Measurements from ENCODE around the gene PNLDC1.
"Not testable (repeated sequence)": the region's sequence is repeated elsewhere in the genome, so short reads cannot be mapped to it uniquely, and the experiment has no call there.

Gene PNLDC1

DNA sequence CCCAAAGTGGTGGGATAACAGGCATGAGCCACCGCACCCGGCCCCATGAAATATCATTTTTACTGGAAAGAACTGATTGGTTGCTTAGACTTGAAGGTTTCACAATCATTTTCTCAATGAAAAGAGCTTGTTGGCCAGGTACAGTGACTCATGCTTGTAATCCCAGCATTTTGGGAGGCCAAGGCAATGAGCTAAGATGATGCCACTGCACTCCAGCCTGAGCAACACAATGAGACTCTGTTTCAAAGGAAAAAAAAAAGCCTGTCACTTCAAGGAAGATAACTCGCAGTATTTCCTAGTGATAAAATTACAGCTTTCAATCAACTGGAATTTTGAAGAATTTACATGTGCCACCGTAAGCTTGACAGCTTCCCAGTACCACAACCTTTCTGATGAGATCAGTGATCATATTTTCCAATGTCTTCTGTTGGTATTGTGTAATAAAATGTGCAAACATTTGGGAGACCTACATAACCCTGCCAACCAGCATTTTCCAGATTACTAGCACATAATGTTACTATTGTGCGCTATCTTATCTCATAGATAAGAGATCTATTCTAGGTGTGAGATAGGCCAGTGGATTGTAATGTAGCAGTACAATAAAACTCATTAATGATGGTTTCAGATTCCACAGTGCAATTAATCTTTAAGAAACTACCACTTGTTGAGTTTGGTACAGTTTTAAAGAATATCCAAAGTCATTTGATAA is 7.2 kb downstream of the PNLDC1 start:
- no peaks in the 10 kb centered on the region for H3K4me1 ChIP-seq (ENCODE audit: control insufficient read depth in 1 of 2, insufficient read depth in 2 of 2, low read length in 2 of 2)
- H3K27ac ChIP-seq (ENCODE audit: low read length) = no peak overlapping the region
- H3K36me3 ChIP-seq (ENCODE audit: control insufficient read depth in 1 of 2, insufficient read depth in 2 of 2, low read length in 2 of 2) = no peaks in the 10 kb centered on the region
- H3K4me3 ChIP-seq (ENCODE audit: low read depth in 1 of 2, low read length in 2 of 2) = no peak overlapping the region
- no peaks in the 10 kb centered on the region for H3K9me3 ChIP-seq (ENCODE audit: control insufficient read depth in 1 of 2, low read length in 2 of 2)
- no peaks in the 10 kb centered on the region for H3K27me3 ChIP-seq (ENCODE audit: low read depth, low read length)

DNA sequence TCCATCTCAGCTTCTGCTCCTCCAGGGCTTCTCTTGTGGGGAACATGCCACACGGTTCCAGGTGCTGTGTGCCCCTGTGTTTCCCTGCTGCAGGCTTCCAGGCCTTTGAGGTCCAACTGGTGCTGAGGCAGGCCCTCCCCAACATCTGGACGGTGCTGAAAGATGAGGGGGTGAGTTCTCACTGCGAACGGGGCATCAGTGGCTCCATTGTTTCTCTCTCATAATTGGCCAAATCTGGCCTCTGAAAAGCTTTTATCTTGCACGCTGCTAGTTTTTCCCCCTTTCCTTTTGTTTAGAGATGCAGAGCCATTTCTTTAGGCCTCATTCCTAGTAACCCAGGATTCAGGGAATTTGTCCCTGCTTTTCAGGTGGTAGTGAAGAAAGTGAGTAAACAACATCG is 8.6 kb downstream of the PNLDC1 start:
- Histone ChIP-seq H3K4me1 (ENCODE audit: control insufficient read depth in 1 of 2, insufficient read depth in 2 of 2, low read length in 2 of 2) (no peaks in the 10 kb centered on the region), H3K36me3 (ENCODE audit: control insufficient read depth in 1 of 2, insufficient read depth in 2 of 2, low read length in 2 of 2) (no peaks in the 10 kb centered on the region), H3K9me3 (ENCODE audit: control insufficient read depth in 1 of 2, low read length in 2 of 2) (no peaks in the 10 kb centered on the region), H3K27ac (ENCODE audit: low read length) (no peak overlapping the region), H3K27me3 (ENCODE audit: low read depth, low read length) (no peaks in the 10 kb centered on the region), H3K4me3 (ENCODE audit: low read depth in 1 of 2, low read length in 2 of 2) (no peak overlapping the region)

DNA sequence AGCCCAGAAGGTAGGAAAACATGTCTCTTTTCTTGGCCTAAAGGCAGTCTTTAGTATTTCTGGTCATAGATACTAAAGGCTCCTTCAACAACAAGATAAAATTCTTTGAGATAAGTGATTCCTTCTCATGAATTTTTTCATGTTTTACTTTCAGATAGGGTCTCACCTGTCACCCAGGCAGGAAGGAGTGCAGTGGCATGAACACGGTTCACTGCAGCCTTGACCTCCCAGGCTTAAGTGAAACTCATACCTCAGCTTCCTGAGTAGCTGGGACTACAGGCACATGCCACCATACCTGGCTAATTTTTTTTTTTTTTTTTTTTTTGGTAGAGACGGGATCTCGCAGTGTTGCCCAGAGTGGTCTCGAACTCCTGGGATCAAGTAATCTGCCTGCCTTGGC is 9.1 kb downstream of the PNLDC1 start:
- no peak overlapping the region for H3K27ac ChIP-seq (ENCODE audit: low read length)
- no peaks in the 10 kb centered on the region for H3K4me1 ChIP-seq (ENCODE audit: control insufficient read depth in 1 of 2, insufficient read depth in 2 of 2, low read length in 2 of 2)

DNA sequence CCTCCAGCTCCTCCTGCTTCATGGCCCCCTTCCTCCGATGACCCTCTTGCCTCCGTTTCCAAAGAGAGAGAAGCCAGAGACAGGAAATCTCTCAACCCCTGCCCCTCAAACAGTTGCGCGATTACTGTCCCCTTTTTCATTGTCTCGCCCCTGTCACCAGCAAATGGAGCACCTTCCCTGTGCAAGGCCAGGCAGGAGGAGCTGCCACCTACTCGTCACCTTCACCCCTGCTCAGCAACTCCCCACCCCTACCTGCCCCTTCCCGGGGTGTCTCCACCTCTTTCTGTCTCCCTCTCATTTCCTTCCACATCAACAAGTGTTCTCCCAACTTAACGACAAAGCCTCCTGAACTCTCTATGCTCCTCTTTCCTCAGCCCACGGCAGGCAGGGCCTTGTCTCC is 13.7 kb downstream of the PNLDC1 start:
- H3K4me3 ChIP-seq (ENCODE audit: low read depth in 1 of 2, low read length in 2 of 2) = no peak overlapping the region
- no peak overlapping the region for H3K27ac ChIP-seq (ENCODE audit: low read length)
- H3K9me3 ChIP-seq (ENCODE audit: control insufficient read depth in 1 of 2, low read length in 2 of 2) = no peaks in the 10 kb centered on the region
- no peaks in the 10 kb centered on the region for H3K27me3 ChIP-seq (ENCODE audit: low read depth, low read length)
- H3K36me3 ChIP-seq (ENCODE audit: control insufficient read depth in 1 of 2, insufficient read depth in 2 of 2, low read length in 2 of 2) = peaks cover 0 to 3% of the 10 kb centered on the region in 2 donors
- no peaks in the 10 kb centered on the region for H3K4me1 ChIP-seq (ENCODE audit: control insufficient read depth in 1 of 2, insufficient read depth in 2 of 2, low read length in 2 of 2)

More for the DNA sequence above, 9.1 kb downstream of the PNLDC1 start:
- Histone ChIP-seq H3K36me3 (ENCODE audit: control insufficient read depth in 1 of 2, insufficient read depth in 2 of 2, low read length in 2 of 2) (no peaks in the 10 kb centered on the region), H3K4me3 (ENCODE audit: low read depth in 1 of 2, low read length in 2 of 2) (no peak overlapping the region), H3K9me3 (ENCODE audit: control insufficient read depth in 1 of 2, low read length in 2 of 2) (no peaks in the 10 kb centered on the region), H3K27me3 (ENCODE audit: low read depth, low read length) (no peaks in the 10 kb centered on the region)

DNA sequence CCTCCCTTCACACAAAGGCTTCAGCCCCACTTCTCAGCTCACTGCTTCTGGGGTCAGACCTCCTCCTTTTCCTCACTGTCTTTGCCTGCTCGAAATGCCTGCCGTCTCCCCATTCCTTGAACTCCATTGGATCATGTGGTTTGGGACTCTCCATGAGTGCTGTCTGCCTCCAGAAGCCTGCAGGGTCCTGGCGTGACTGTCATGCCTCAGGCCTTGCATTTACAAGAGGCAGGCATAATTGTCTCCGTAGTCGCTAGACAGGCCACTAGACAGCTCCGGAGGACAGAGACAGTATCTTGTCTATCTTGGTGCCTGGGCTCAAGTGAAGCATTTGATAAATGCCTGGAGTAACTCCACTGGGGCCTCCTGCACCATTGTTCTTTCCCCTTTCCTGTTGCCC is 15.3 kb downstream of the PNLDC1 start:
- no peaks in the 10 kb centered on the region for H3K9me3 ChIP-seq (ENCODE audit: control insufficient read depth in 1 of 2, low read length in 2 of 2)
- H3K4me1 ChIP-seq (ENCODE audit: control insufficient read depth in 1 of 2, insufficient read depth in 2 of 2, low read length in 2 of 2) = no peaks in the 10 kb centered on the region
- H3K27ac ChIP-seq (ENCODE audit: low read length) = no peak overlapping the region
- H3K4me3 ChIP-seq (ENCODE audit: low read depth in 1 of 2, low read length in 2 of 2) = no peak overlapping the region
- H3K27me3 ChIP-seq (ENCODE audit: low read depth, low read length) = no peaks in the 10 kb centered on the region
- peaks cover 0 to 3% of the 10 kb centered on the region in 2 donors for H3K36me3 ChIP-seq (ENCODE audit: control insufficient read depth in 1 of 2, insufficient read depth in 2 of 2, low read length in 2 of 2)

DNA sequence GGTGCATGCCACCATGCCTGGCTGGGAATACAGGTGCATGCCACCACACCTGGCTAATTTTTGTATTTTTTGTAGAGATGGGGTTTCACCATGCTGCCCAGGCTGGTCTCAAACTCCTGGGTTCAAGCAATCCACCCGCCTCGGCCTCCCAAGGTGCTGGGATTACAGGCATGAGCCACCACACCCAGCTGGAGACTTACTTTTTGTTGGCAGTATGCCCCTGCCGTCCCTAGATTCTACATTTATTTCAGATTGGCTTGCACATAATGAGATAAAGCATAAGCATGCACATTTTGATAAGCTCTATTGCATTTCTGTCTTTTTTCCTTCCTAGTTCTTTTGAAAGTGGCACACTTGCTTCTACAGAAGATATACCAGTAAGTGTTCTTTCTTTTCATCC is 16.7 kb downstream of the PNLDC1 start:
- not testable (repeated sequence) for H3K9me3 ChIP-seq (ENCODE audit: control insufficient read depth in 1 of 2, low read length in 2 of 2); H3K27ac ChIP-seq (ENCODE audit: low read length); H3K4me1 ChIP-seq (ENCODE audit: control insufficient read depth in 1 of 2, insufficient read depth in 2 of 2, low read length in 2 of 2); H3K4me3 ChIP-seq (ENCODE audit: low read depth in 1 of 2, low read length in 2 of 2); H3K27me3 ChIP-seq (ENCODE audit: low read depth, low read length); H3K36me3 ChIP-seq (ENCODE audit: control insufficient read depth in 1 of 2, insufficient read depth in 2 of 2, low read length in 2 of 2)

DNA sequence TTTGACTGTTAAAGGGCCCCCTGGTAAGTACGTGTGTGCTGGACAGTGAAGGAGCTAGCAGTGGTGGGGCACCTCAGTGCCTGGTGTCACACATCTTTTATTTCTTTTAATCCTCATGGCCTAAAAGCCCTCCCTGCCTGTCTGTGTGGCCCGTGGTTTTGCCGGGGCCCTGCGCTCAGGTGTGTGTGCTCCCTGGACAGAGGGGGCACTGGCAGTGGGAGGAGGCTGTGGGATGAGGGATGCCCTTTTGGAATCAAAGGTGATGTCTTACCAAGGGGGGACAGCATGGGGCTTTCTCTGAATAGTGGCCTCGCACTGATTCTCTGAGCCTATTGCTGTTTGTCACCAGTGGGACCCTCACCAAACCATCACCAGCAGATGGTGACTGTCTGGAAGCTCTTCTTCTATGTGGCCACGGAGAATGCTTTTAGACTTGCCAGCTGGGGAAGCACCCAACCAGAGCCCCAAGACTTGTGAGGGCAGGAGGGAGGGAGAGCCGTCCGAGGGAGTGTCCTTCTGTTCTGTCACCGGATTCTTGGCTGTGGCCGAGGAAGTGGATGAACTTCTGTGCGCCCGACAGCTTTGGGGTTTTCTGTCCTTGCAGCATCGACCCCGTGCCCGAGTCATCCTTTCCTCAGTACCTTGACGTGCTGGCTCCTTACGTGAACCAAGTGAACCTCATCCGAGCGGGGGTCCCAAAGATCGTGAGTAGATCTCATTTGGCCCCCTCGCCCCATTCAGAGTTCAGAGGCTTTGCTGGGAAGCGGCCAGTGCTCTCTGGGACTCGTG is 18.1 kb downstream of the PNLDC1 start:
- no peaks in the 10 kb centered on the region for H3K27me3 ChIP-seq (ENCODE audit: low read depth, low read length)
- no peak overlapping the region for H3K27ac ChIP-seq (ENCODE audit: low read length)
- no peak overlapping the region for H3K4me3 ChIP-seq (ENCODE audit: low read depth in 1 of 2, low read length in 2 of 2)
- no peaks in the 10 kb centered on the region for H3K4me1 ChIP-seq (ENCODE audit: control insufficient read depth in 1 of 2, insufficient read depth in 2 of 2, low read length in 2 of 2)
- no peaks in the 10 kb centered on the region for H3K9me3 ChIP-seq (ENCODE audit: control insufficient read depth in 1 of 2, low read length in 2 of 2)
- peaks cover 0 to 3% of the 10 kb centered on the region in 2 donors for H3K36me3 ChIP-seq (ENCODE audit: control insufficient read depth in 1 of 2, insufficient read depth in 2 of 2, low read length in 2 of 2)

DNA sequence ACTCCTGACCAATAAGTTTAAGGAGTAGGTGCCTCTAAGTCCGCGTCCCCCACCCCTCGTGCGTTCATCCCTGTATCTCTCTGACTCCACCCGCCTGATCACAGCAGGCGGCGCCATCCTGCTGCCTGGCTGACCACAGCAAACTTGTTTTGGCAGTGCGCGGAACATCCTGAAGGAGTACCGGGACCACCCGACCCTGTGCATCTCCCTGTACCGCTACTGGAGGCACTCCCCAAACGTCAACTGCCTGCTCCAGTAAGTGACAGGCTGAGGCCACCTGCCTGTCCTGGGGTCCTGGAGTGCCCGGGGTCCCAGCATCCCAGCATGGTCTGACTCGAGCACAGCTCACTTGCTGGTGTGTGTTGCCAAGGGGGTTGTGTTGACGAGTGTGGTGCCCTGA is 19.0 kb downstream of the PNLDC1 start:
- Histone ChIP-seq H3K36me3 (ENCODE audit: control insufficient read depth in 1 of 2, insufficient read depth in 2 of 2, low read length in 2 of 2) (peaks cover 0 to 3% of the 10 kb centered on the region in 2 donors), H3K4me1 (ENCODE audit: control insufficient read depth in 1 of 2, insufficient read depth in 2 of 2, low read length in 2 of 2) (no peaks in the 10 kb centered on the region), H3K9me3 (ENCODE audit: control insufficient read depth in 1 of 2, low read length in 2 of 2) (no peaks in the 10 kb centered on the region), H3K4me3 (ENCODE audit: low read depth in 1 of 2, low read length in 2 of 2) (no peak overlapping the region), H3K27ac (ENCODE audit: low read length) (no peak overlapping the region), H3K27me3 (ENCODE audit: low read depth, low read length) (no peaks in the 10 kb centered on the region)

DNA sequence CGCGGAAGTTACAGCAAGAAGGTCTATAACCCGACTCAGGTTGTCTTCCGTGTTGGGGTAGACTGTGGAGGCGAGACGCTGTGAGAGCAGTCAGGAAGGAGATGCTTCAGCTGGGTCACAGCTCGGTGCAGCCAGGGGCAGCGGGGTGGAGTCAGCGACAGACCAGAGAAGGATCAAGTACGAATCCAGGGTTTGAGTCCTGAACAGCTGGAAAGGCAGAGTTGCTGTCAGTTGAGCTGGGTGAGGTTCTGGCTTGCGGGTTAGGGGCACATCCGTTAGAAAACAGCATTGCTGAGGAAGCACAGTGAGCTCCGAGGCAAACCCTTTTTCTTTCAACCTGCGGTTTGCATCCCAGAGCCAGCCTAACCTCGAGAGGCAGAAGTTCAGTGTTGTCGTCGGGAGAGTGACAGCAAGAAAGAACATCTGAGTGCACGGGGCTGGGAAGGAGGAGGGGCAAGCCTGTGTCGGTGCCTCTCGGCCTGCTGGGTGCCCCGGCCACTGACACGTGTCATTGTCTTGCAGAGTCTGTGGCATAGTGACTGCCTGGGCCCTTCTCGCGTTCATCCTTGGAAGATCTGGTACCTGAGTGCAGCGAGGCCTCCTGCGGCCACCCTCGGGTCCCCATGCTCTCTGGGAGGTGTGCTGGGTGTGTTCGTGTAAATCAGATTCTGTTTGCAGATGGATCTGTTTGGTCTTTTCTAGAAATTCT is 20.0 kb downstream of the PNLDC1 start:
- H3K27ac ChIP-seq (ENCODE audit: low read length) = no peak overlapping the region
- no peaks in the 10 kb centered on the region for H3K4me1 ChIP-seq (ENCODE audit: control insufficient read depth in 1 of 2, insufficient read depth in 2 of 2, low read length in 2 of 2)
- no peaks in the 10 kb centered on the region for H3K27me3 ChIP-seq (ENCODE audit: low read depth, low read length)
- H3K4me3 ChIP-seq (ENCODE audit: low read depth in 1 of 2, low read length in 2 of 2) = no peak overlapping the region
- no peaks in the 10 kb centered on the region for H3K36me3 ChIP-seq (ENCODE audit: control insufficient read depth in 1 of 2, insufficient read depth in 2 of 2, low read length in 2 of 2)
- no peaks in the 10 kb centered on the region for H3K9me3 ChIP-seq (ENCODE audit: control insufficient read depth in 1 of 2, low read length in 2 of 2)

DNA sequence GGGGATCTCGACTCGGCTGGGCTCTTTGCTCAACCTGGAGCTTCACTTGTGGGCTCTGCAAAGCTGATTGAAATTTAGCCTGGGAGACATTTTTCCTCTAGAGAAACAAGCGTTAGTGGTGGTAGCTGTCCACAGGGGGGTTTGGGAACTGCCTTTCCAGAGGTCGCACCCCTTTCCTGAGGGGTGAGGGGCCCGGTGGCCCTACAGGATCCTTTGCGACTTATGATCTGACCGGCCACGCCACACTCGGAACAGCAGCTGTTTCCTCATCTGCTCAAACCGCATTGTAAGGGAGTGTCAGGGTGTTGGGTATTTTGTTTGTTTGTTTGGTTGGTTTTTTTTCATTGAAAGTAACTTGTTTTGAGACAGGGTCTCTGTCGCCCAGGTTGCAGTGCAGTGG is 21.0 kb downstream of the PNLDC1 start:
- H3K4me3 ChIP-seq (ENCODE audit: low read depth in 1 of 2, low read length in 2 of 2) = no peak overlapping the region
- no peaks in the 10 kb centered on the region for H3K4me1 ChIP-seq (ENCODE audit: control insufficient read depth in 1 of 2, insufficient read depth in 2 of 2, low read length in 2 of 2)
- H3K36me3 ChIP-seq (ENCODE audit: control insufficient read depth in 1 of 2, insufficient read depth in 2 of 2, low read length in 2 of 2) = no peaks in the 10 kb centered on the region
- H3K27me3 ChIP-seq (ENCODE audit: low read depth, low read length) = no peaks in the 10 kb centered on the region
- no peaks in the 10 kb centered on the region for H3K9me3 ChIP-seq (ENCODE audit: control insufficient read depth in 1 of 2, low read length in 2 of 2)
- no peak overlapping the region for H3K27ac ChIP-seq (ENCODE audit: low read length)

DNA sequence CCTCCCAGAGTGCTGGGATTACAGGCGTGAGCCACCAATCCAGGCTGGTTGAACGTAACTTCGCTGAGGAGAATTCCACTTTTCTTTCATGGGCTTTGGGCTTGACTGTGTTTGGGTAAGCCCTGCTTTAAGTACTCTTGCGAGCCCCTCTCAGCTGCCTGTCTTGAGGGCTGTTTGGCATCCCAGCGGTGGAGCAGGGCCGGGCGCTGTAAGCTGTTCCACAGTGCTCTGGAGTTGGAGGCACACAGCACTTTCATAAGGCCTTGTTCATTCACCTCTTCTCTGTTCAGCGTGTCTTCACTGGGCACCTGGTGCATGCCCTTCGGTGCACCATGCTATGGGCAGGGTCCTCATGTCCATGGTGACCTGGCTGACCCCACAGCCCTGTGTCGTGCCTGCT is 21.6 kb downstream of the PNLDC1 start:
- no peaks in the 10 kb centered on the region for H3K4me1 ChIP-seq (ENCODE audit: control insufficient read depth in 1 of 2, insufficient read depth in 2 of 2, low read length in 2 of 2)
- no peaks in the 10 kb centered on the region for H3K27me3 ChIP-seq (ENCODE audit: low read depth, low read length)
- H3K27ac ChIP-seq (ENCODE audit: low read length) = no peak overlapping the region

More for the DNA sequence above, 21.6 kb downstream of the PNLDC1 start:
- H3K4me3 ChIP-seq (ENCODE audit: low read depth in 1 of 2, low read length in 2 of 2) = no peak overlapping the region
- no peaks in the 10 kb centered on the region for H3K36me3 ChIP-seq (ENCODE audit: control insufficient read depth in 1 of 2, insufficient read depth in 2 of 2, low read length in 2 of 2)
- H3K9me3 ChIP-seq (ENCODE audit: control insufficient read depth in 1 of 2, low read length in 2 of 2) = no peaks in the 10 kb centered on the region
